Spleen (tissue), 10 donors: ENCODE results near the gene GLIPR1. TPM values are rescaled to one million over a fixed set of nuclear protein-coding genes. Genes with fewer than 3 reads are reported as not detected.

ENCODE experiments used
- polyA plus RNA-seq, 3 donors: library from polyadenylated mRNA; stranded (reverse); fragments of 200-250 nt; gene quantifications; one replicate each; pipeline ENCODE4 v1.2.1, GENCODE V29; 2013
- total RNA-seq, 7 donors: library from RNA; depleted of rRNA in 3 of 7; stranded (reverse); fragments of >200 nt in 3 of 7; fragmentation: NEBNext Ultra II Directional in 4 of 7; extraction: Animal tissue kit (Norgen Biotek cat#: 25700) in 4 of 7; gene quantifications; one replicate each; pipeline versions ENCODE4 v1.1.0 to v1.2.1, GENCODE V29; 2016 to 2021
- donor health status: healthy with polysubstance abuse.
- donor health status: DM: no; HTN: no; CAD: no; lungs with moderate emphysema.
- donor health status: DM: no; HTN: no; CAD: no.
- donor health status: Bipolar disorder and iron deficiency.
- donor health status: healthy.
- donor health status: DM: no; HTN: no; CAD: no.
- donor health status: DM: yes; HTN: yes; CAD: no.

GLIPR1 gene
- total and polyA plus RNA-seq, 10 donors = 11.7 to 72.6 (median 54.7) TPM

Other genes with a start within 250 kb of the GLIPR1 start
- 10 to 100 TPM; 12.8 to 29.6 (median 18.2) TPM for gene CAPS2, start 150.4 kb upstream of the GLIPR1 start, total RNA-seq
- gene CAPS2, start 150.4 kb upstream of the GLIPR1 start, polyA plus RNA-seq = 1 to 10 TPM; 1.5 to 7.3 (median 4.5) TPM
- not detected for gene GLIPR1L1, start 146.1 kb upstream of the GLIPR1 start, total RNA-seq
- gene GLIPR1L1, start 146.1 kb upstream of the GLIPR1 start, polyA plus RNA-seq = not detected
- 1 to 10 TPM in 4 of 7 donors, under 1 TPM in 2, not detected in 1; 0.44 to 3.2 (median 1.1) TPM for gene GLIPR1L2, start 89.7 kb upstream of the GLIPR1 start, total RNA-seq
- gene GLIPR1L2, start 89.7 kb upstream of the GLIPR1 start, polyA plus RNA-seq = under 1 TPM; 0.07 to 0.77 (median 0.42) TPM
- 10 to 100 TPM; 26.4 to 51.2 (median 46.0) TPM for gene KRR1, start 30.9 kb downstream of the GLIPR1 start, total RNA-seq
- gene KRR1, start 30.9 kb downstream of the GLIPR1 start, polyA plus RNA-seq = 10 to 100 TPM; 11.2 to 16.5 (median 15.0) TPM